ENCODE measurements around the gene SMTNL1. TPM values are rescaled to one million over a fixed set of nuclear protein-coding genes. Genes with fewer than 3 reads are reported as not detected.

SMTNL1 gene
- total and polyA plus RNA-seq, 9 of the 15 experiments (the other 6 are each of a cell fraction or from before 2014, with no cell fraction given): not detected

GRCh38 chr11:57567515-57568329 lies 30.3 kb downstream of the SMTNL1 start, which contains the start of gene UBE2L6 (continued):
- no peak for TF ChIP-seq NCOA2 (IDR thresholded peaks at IDR 0.05; ENCODE audit: partially characterized antibody in 2 of 2)
- TF ChIP-seq RNF2 (IDR thresholded peaks at IDR 0.05): no peak
- no peak for TF ChIP-seq HSF4 (CRISPR knock-in tag; IDR thresholded peaks at IDR 0.05; ENCODE audit: borderline replicate concordance)
- peak; percentile 15 for TF ChIP-seq U2AF1 (optimal IDR thresholded peaks at IDR 0.05; ENCODE audit: low read depth, low read length)
- no peak for TF ChIP-seq POLR2B (IDR thresholded peaks at IDR 0.05; ENCODE audit: low read depth, partially characterized antibody)
- TF ChIP-seq THRB (CRISPR knock-in tag; conservative IDR thresholded peaks at IDR 0.05): no peak
- no peak for TF ChIP-seq FOSL1 (tag; conservative IDR thresholded peaks at IDR 0.05)
- peak; percentile 88 for TF ChIP-seq CTBP1 (IDR thresholded peaks at IDR 0.05; ENCODE audit: borderline replicate concordance)
- TF ChIP-seq GTF2B (IDR thresholded peaks at IDR 0.05; ENCODE audit: extremely low read depth, insufficient read length): no peak
- TF ChIP-seq FOXO4 (CRISPR knock-in tag; IDR thresholded peaks at IDR 0.05): no peak
- TF ChIP-seq EWSR1 (IDR thresholded peaks at IDR 0.05; ENCODE audit: borderline replicate concordance, low read depth, partially characterized antibody): no peak
- peak; percentile 75 for TF ChIP-seq RBFOX2 (IDR thresholded peaks at IDR 0.05; ENCODE audit: low read depth, low read length)
- TF ChIP-seq SMARCE1 (IDR thresholded peaks at IDR 0.05): no peak
- no peak for TF ChIP-seq TBL1XR1 (IDR thresholded peaks at IDR 0.05; ENCODE audit: low read length in 2 of 2)
- TF ChIP-seq HNRNPL (IDR thresholded peaks at IDR 0.05; ENCODE audit: low read depth, low read length): no peak
- TF ChIP-seq ARHGAP35 (IDR thresholded peaks at IDR 0.05; ENCODE audit: partially characterized antibody): no peak
- no peak for TF ChIP-seq JUN (IDR thresholded peaks at IDR 0.05; ENCODE audit: borderline replicate concordance, low read depth, low read length)
- TF ChIP-seq JUN (CRISPR knock-in tag; IDR thresholded peaks at IDR 0.05; ENCODE audit: borderline replicate concordance): no peak
- no peak for TF ChIP-seq ERF (CRISPR knock-in tag; IDR thresholded peaks at IDR 0.05)
- TF ChIP-seq ZSCAN32 (CRISPR knock-in tag; IDR thresholded peaks at IDR 0.05): no peak
- peak; percentile 63; the same call in 1 of the 2 replicates for TF ChIP-seq PHF8 (IDR thresholded peaks at IDR 0.05; ENCODE audit: borderline replicate concordance, low read length)
- no peak for TF ChIP-seq CEBPB (tag; IDR thresholded peaks at IDR 0.05)
- peak; percentile 57; the same call in 1 of the 2 replicates for TF ChIP-seq TFAP4 (CRISPR knock-in tag; IDR thresholded peaks at IDR 0.05; ENCODE audit: borderline replicate concordance)
- TF ChIP-seq MTA3 (IDR thresholded peaks at IDR 0.05; ENCODE audit: borderline replicate concordance): peak; percentile 57; the same call in 1 of the 2 replicates
- no peak for TF ChIP-seq ZC3H4 (CRISPR knock-in tag; IDR thresholded peaks at IDR 0.05; ENCODE audit: borderline replicate concordance)

Measured in K562 (cell line).